A549 (cell line): ENCODE measurements around the gene NCOA6. TPM values are rescaled to one million over a fixed set of nuclear protein-coding genes. Genes with fewer than 3 reads are reported as not detected.

ENCODE experiments used
- ATAC-seq, 2 experiments: fragments of 200-7000 bp in 1 of 2; fragments of >200 bp in 1 of 2; cut with Nextera tagmentation in 1 of 2; cut with Tn5 transposase in 1 of 2; 3 replicates each; pipeline versions ENCODE4 v1.8.0 to v1.9.1; 2018 to 2020; ENCODE audit warnings: mild to moderate bottlenecking in 1 of 2, moderate library complexity in 1 of 2
- CTCF ChIA-PET: fragments of 300-600 bp; sonication (Branson Sonifier 250); formaldehyde crosslinking; extraction: SDS; loops from one replicate; lab custom pipeline; 2021; ENCODE audit warnings: antibody characterized with exemption, inconsistent platforms; lab: Yijun Ruan, JAX
- POLR2A ChIA-PET: fragments of 350-600 bp; formaldehyde crosslinking; extraction: SDS; loops from one replicate; lab custom pipeline; 2021; ENCODE audit warnings: antibody characterized with exemption, inconsistent platforms; lab: Yijun Ruan, JAX
- DNase-seq, 2 experiments: peaks; one replicate each; pipeline versions ENCODE4 v3.0.0 to v3.0.0-alpha.2; 2011 to 2016; ENCODE audit warnings: low read depth in 1 of 2, low spot score in 1 of 2
- FAIRE-seq: peaks from 2 replicates; lab custom pipeline; 2011; peaks lifted over from hg19 to GRCh38; lab: Jason Lieb, UNC
- H3K27ac ChIP-seq, 2 experiments: fragments of >200 bp; sonication (Bioruptor Twin); formaldehyde crosslinking; 3 replicates each; pipeline ENCODE4 v1.5.1; 2016 to 2017
- H3K4me1 ChIP-seq: fragments of >200 bp; sonication (Bioruptor Twin); formaldehyde crosslinking; 3 replicates; pipeline ENCODE4 v1.6.1; 2016
- H3K4me2 ChIP-seq: fragments of >200 bp; sonication (Bioruptor Twin); formaldehyde crosslinking; 3 replicates; pipeline ENCODE4 v1.6.1; 2016
- H3K4me3 ChIP-seq: fragments of >200 bp; sonication (Bioruptor Twin); formaldehyde crosslinking; 3 replicates; pipeline ENCODE4 v1.5.1; 2016
- H3K9me3 ChIP-seq: fragments of >200 bp; sonication (Bioruptor Twin); formaldehyde crosslinking; 3 replicates; pipeline ENCODE4 v1.6.1; 2016
- CBX2 ChIP-seq: fragments of 200-600 bp; sonication (generic); IDR thresholded peaks from 2 replicates; pipeline ENCODE4 v1.6.1; 2016; ENCODE audit warnings: low read depth, mild to moderate bottlenecking, borderline replicate concordance
- CTCF ChIP-seq: fragments of >200 bp; sonication (Bioruptor Twin); formaldehyde crosslinking; IDR thresholded peaks from 3 replicates; pipeline ENCODE4 v1.5.1; 2016
- EHMT2 ChIP-seq: fragments of 200-600 bp; sonication (generic); IDR thresholded peaks from 2 replicates; pipeline ENCODE4 v1.6.1; 2016; ENCODE audit warnings: antibody characterized with exemption, low read depth, mild to moderate bottlenecking, moderate library complexity
- HDAC2 ChIP-seq: fragments of 200-600 bp; sonication (generic); IDR thresholded peaks from 2 replicates; pipeline ENCODE4 v1.6.1; 2016
- HEYL ChIP-seq: fragments of 250-450 bp; sonication (Bioruptor Pico); IDR thresholded peaks from 2 replicates; pipeline ENCODE4 v1.8.0; 2021; ENCODE audit warnings: mild to moderate bottlenecking, moderate library complexity
- HOXA7 ChIP-seq: fragments of 250-450 bp; sonication (Bioruptor Pico); IDR thresholded peaks from 2 replicates; pipeline ENCODE4 v1.5.0; 2020; ENCODE audit warnings: mild to moderate bottlenecking, moderate library complexity
- JUNB ChIP-seq: fragments of >200 bp; sonication (Bioruptor Twin); formaldehyde crosslinking; IDR thresholded peaks from 2 replicates; pipeline ENCODE4 v1.6.1; 2016
- NFE2L2 ChIP-seq: fragments of 150-350 bp; conservative IDR thresholded peaks from 2 replicates; pipeline ENCODE4 v1.6.1; 2014; ENCODE audit warnings: low read length
- NR3C1 ChIP-seq: fragments of >200 bp; sonication (Bioruptor Twin); formaldehyde crosslinking; IDR thresholded peaks from 3 replicates; pipeline ENCODE4 v1.6.1; 2017
- POLR2A ChIP-seq: IDR thresholded peaks from 2 replicates; pipeline ENCODE4 v1.6.1; 2012; ENCODE audit warnings: mild to moderate bottlenecking, low read length
- RAD21 ChIP-seq, 2 experiments: fragments of >200 bp in 1 of 2; sonication (Bioruptor Twin) in 1 of 2; formaldehyde crosslinking in 1 of 2; IDR thresholded peaks in 1 of 2; conservative IDR thresholded peaks in 1 of 2; 2 replicates in 1 of 2; 3 replicates in 1 of 2; pipeline ENCODE4 v1.6.1; 2012 to 2018; ENCODE audit warnings: inconsistent platforms in 1 of 2
- RARB ChIP-seq: fragments of 250-450 bp; sonication (Bioruptor Pico); IDR thresholded peaks from 2 replicates; pipeline ENCODE4 v1.8.0; 2021; ENCODE audit warnings: mild to moderate bottlenecking, moderate library complexity
- REST ChIP-seq: fragments of 200-600 bp; sonication (generic); IDR thresholded peaks from 2 replicates; pipeline ENCODE4 v1.6.1; 2016; ENCODE audit warnings: antibody characterized with exemption, mild to moderate bottlenecking, moderate library complexity
- RFX5 ChIP-seq: fragments of 450-650 bp; IDR thresholded peaks from 2 replicates; pipeline ENCODE4 v1.7.1; 2014; ENCODE audit warnings: antibody characterized with exemption, mild to moderate bottlenecking, moderate library complexity
- RNF2 ChIP-seq: fragments of 200-600 bp; sonication (generic); IDR thresholded peaks from 2 replicates; pipeline ENCODE4 v1.6.1; 2016; ENCODE audit warnings: low read depth, mild to moderate bottlenecking, antibody characterized with exemption, moderate library complexity, borderline replicate concordance
- SMC3 ChIP-seq: fragments of >200 bp; sonication (Bioruptor Twin); formaldehyde crosslinking; IDR thresholded peaks from 3 replicates; pipeline ENCODE4 v1.6.1; 2018; ENCODE audit warnings: inconsistent platforms
- TFCP2L1 ChIP-seq: fragments of 250-450 bp; sonication (Bioruptor Pico); IDR thresholded peaks from 2 replicates; pipeline ENCODE4 v1.5.0; 2021; ENCODE audit warnings: mild to moderate bottlenecking
- ZNF302 ChIP-seq: fragments of 250-450 bp; sonication (Bioruptor Pico); IDR thresholded peaks from 2 replicates; pipeline ENCODE4 v1.9.0; 2021; ENCODE audit warnings: inconsistent platforms, mild to moderate bottlenecking, moderate library complexity
- ZSCAN20 ChIP-seq: fragments of 250-450 bp; sonication (Bioruptor Pico); IDR thresholded peaks from 2 replicates; pipeline ENCODE4 v1.8.0; 2022; ENCODE audit warnings: mild to moderate bottlenecking, moderate library complexity
- WGBS: methylation state at CpG from one replicate; pipeline ENCODE4 v1.1.6; 2017; ENCODE audit errors: missing lambda C conversion rate; 5-methylcytosine and 5-hydroxymethylcytosine counted together
- polyA plus RNA-seq, 4 experiments: library from polyadenylated mRNA; depleted of rRNA in 3 of 4; stranded (reverse); fragments of >200 nt; fragmentation: RNase III in 1 of 4; extraction: RNeasy Plus Mini Kit Qiagen cat#74134 plus additional on column Dnase treatment in 1 of 4; gene quantifications; 2 replicates in 3 of 4; 3 replicates in 1 of 4; pipeline ENCODE4 v1.2.3, GENCODE V29; 2011 to 2017
- TF ChIP-seq, protein P1 (sequence below): IDR thresholded peaks from 2 replicates; pipeline ENCODE4 v1.6.1; 2012; ENCODE audit warnings: low read depth, borderline replicate concordance
- TF ChIP-seq, protein P2 (sequence below): fragments of >200 bp; sonication (Bioruptor Twin); formaldehyde crosslinking; IDR thresholded peaks from 2 replicates; pipeline ENCODE4 v1.6.1; 2016
- TF ChIP-seq, protein P3 (sequence below): fragments of 450-650 bp; IDR thresholded peaks from 2 replicates; pipeline ENCODE4 v1.6.1; 2014; ENCODE audit warnings: antibody characterized with exemption

Gene NCOA6
- polyA plus RNA-seq, 2 of the 4 experiments (the other 2 are of a cell fraction) = 15.8 to 18.0 TPM

GRCh38 chr20:34834459-34834893, 9.0 kb upstream of the NCOA6 start:
- CTCF ChIA-PET = interaction anchor here (0.6 to 4.5 kb wide), 22 partner anchors 9 to 606 kb away, joined by 3 to 24 read pairs (median 5); partner anchors contain the start of genes GGT7 and NCOA6
- H3K4me2 ChIP-seq = peak overlapping the region; percentile 81
- H3K4me3 ChIP-seq = peak overlapping the region; percentile 28; the same call in 1 of the 3 replicates
- no peaks in the 10 kb centered on the region for H3K4me1 ChIP-seq
- peak; percentile 54 for FAIRE-seq
- H3K9me3 ChIP-seq = no peaks in the 10 kb centered on the region
- TF ChIP-seq SMC3 (peak; percentile 51), CTCF (peak; percentile 67), RAD21 (conservative IDR thresholded peaks at IDR 0.05 in 1 of 2, IDR thresholded peaks at IDR 0.05 in 1 of 2) (peak; percentile 70 to 80), EHMT2 (no peak)
- TF ChIP-seq, all 56 proteins: peak for 3
- POLR2A ChIA-PET = no interaction called here
- WGBS = 1% methylated on average over 6 of the region's 6 CpGs
- H3K27ac ChIP-seq = peak overlapping the region in 1 of 2 experiments; percentile 69; a peak in 2 of 6 replicates
- DNase-seq (peak; percentile 36 to 46), ATAC-seq (peak; percentile 81 to 83)

GRCh38 chr20:34831936-34832335, 6.5 kb upstream of the NCOA6 start:
- WGBS = 32% methylated on average over 5 of the region's 5 CpGs
- ChIA-PET POLR2A (no interaction called here), CTCF (interaction anchor here (1.2 to 1.9 kb wide), 2 partner anchors 124 to 432 kb away, joined by 6 read pairs; partner anchors contain the start of genes GSS and MYH7B)
- Histone ChIP-seq H3K27ac (no peak overlapping the region), H3K4me3 (no peak overlapping the region), H3K4me1 (no peaks in the 10 kb centered on the region), H3K9me3 (no peaks in the 10 kb centered on the region), H3K4me2 (no peak overlapping the region)
- ATAC-seq (no peak), DNase-seq (no peak), FAIRE-seq (no peak)
- TF ChIP-seq HOXA7 (no peak), TFCP2L1 (CRISPR knock-in tag) (no peak), HEYL (CRISPR knock-in tag) (no peak), RNF2 (no peak), NFE2L2 (no peak), RFX5 (no peak), CTCF (no peak), HDAC2 (no peak), POLR2A (no peak), CBX2 (no peak), NR3C1 (no peak)
- TF ChIP-seq, protein P1, sequence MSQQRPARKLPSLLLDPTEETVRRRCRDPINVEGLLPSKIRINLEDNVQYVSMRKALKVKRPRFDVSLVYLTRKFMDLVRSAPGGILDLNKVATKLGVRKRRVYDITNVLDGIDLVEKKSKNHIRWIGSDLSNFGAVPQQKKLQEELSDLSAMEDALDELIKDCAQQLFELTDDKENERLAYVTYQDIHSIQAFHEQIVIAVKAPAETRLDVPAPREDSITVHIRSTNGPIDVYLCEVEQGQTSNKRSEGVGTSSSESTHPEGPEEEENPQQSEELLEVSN = no peak

DNA sequence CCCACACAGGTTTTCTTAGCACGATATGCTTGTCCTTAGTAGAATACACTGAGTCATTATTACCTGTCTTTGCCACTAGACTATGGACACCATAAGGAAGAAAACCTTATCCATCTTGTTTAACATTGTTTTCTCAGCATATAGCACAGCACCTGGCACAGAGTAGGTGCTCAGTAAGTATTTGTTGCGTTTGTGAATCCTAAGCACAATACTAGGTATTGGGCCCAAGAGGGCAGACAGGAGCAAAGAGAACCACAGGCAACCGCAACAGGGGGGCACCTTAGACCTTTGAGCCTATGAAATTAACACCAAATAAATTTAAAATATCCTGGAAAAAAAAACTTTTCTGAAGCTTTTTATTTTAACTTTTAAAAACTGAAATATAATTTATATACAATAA, 3.7 kb upstream of the NCOA6 start:
- POLR2A ChIA-PET = no interaction called here
- peak in 1 of 2 experiments; percentile 10 for DNase-seq
- 62% methylated on average over 3 of the region's 3 CpGs for WGBS
- TF ChIP-seq RARB (CRISPR knock-in tag) (no peak), ZNF302 (CRISPR knock-in tag) (no peak), ZSCAN20 (CRISPR knock-in tag) (no peak), REST (no peak), JUNB (no peak)
- TF ChIP-seq, protein P2, sequence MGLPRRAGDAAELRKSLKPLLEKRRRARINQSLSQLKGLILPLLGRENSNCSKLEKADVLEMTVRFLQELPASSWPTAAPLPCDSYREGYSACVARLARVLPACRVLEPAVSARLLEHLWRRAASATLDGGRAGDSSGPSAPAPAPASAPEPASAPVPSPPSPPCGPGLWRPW = no peak
- TF ChIP-seq, protein P3, sequence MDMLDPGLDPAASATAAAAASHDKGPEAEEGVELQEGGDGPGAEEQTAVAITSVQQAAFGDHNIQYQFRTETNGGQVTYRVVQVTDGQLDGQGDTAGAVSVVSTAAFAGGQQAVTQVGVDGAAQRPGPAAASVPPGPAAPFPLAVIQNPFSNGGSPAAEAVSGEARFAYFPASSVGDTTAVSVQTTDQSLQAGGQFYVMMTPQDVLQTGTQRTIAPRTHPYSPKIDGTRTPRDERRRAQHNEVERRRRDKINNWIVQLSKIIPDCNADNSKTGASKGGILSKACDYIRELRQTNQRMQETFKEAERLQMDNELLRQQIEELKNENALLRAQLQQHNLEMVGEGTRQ = no peak
- TF ChIP-seq, protein P1 = no peak

More for the DNA sequence above, 3.7 kb upstream of the NCOA6 start:
- CTCF ChIA-PET = interaction anchor here (1.5 kb wide), 1 partner anchor 267 kb away, joined by 5 read pairs; no protein-coding TSS in a partner anchor
- ATAC-seq = no peak
- no peak for FAIRE-seq
- Histone ChIP-seq H3K9me3 (no peaks in the 10 kb centered on the region), H3K4me2 (no peak overlapping the region), H3K4me3 (no peak overlapping the region), H3K27ac (no peak overlapping the region), H3K4me1 (peaks cover 5% of the 10 kb centered on the region; the same call in 2 of the 3 replicates)
